Measurements from ENCODE around the gene CCDC88C. TPM values are rescaled to one million over a fixed set of nuclear protein-coding genes. Genes with fewer than 3 reads are reported as not detected.

Gene CCDC88C
- total RNA-seq, 2 experiments from 2014 or later = 269 to 287 TPM

GRCh38 chr14:91232052-91232451 lies 185.6 kb downstream of the CCDC88C start:
- Histone ChIP-seq H3K4me3 (ENCODE audit: low read length) (no peak overlapping the region), H3K9me3 (ENCODE audit: control insufficient read depth in 1 of 2, insufficient read depth in 1 of 2, low read length in 2 of 2) (no peaks in the 10 kb centered on the region), H3K4me1 (ENCODE audit: insufficient read depth, low read length) (peaks cover 93% of the 10 kb centered on the region), H3K27ac (ENCODE audit: low read depth in 1 of 2, low read length in 2 of 2) (peak overlapping the region; percentile 5 to 76), H3K36me3 (ENCODE audit: insufficient read depth, low read length) (peaks cover 28% of the 10 kb centered on the region), H3K27me3 (ENCODE audit: control insufficient read depth in 1 of 2, insufficient read depth in 2 of 2, low read length in 2 of 2) (no peaks in the 10 kb centered on the region)
- DNase-seq (no peak), ATAC-seq (ENCODE audit: poor library complexity) (no peak)
- TF ChIP-seq, protein P1, sequence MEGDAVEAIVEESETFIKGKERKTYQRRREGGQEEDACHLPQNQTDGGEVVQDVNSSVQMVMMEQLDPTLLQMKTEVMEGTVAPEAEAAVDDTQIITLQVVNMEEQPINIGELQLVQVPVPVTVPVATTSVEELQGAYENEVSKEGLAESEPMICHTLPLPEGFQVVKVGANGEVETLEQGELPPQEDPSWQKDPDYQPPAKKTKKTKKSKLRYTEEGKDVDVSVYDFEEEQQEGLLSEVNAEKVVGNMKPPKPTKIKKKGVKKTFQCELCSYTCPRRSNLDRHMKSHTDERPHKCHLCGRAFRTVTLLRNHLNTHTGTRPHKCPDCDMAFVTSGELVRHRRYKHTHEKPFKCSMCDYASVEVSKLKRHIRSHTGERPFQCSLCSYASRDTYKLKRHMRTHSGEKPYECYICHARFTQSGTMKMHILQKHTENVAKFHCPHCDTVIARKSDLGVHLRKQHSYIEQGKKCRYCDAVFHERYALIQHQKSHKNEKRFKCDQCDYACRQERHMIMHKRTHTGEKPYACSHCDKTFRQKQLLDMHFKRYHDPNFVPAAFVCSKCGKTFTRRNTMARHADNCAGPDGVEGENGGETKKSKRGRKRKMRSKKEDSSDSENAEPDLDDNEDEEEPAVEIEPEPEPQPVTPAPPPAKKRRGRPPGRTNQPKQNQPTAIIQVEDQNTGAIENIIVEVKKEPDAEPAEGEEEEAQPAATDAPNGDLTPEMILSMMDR (IDR thresholded peaks at IDR 0.05) = no peak
- H3K9me3 Mint-ChIP-seq = peaks cover 3% of the 10 kb centered on the region
- H3K4me3 Mint-ChIP-seq = peak overlapping the region; percentile 63
- peaks cover 76% of the 10 kb centered on the region for H3K4me1 Mint-ChIP-seq (ENCODE audit: low read depth)
- no peaks in the 10 kb centered on the region for H3K27me3 Mint-ChIP-seq
- POLR2A ChIA-PET = interaction anchor here (2.4 to 2.7 kb wide), 2 partner anchors 10 to 12 kb away, joined by 11 to 12 read pairs; partner anchors contain the start of gene GPR68
- intact Hi-C loops (cut with DNase I, micrococcal nuclease) = no loop called here
- H3K27ac Mint-ChIP-seq = peak overlapping the region; percentile 88
- CTCF ChIA-PET = no interaction called here
- peaks cover 14% of the 10 kb centered on the region for H3K36me3 Mint-ChIP-seq (ENCODE audit: low read depth)

DNA sequence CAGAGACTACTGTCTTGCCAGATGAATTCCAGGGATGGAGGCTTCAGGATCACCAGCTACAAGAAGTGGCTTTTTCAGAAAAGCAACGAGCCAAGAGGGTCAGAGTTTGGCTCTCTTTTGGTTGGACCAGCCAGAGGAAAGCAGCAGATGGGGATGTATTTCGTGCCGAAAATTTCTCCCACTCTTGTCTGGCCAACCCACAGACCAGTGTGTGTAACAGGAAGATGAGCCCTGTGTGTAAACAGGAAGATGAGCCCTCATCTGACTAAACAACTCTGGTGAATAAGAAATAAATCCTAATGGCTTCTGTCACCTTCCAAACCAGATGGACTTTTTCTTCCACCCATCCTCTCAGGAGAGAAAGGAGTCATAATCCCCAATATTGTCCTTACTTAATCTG lies 186.2 kb downstream of the CCDC88C start:
- ChIA-PET POLR2A (interaction anchor here (2.4 to 2.7 kb wide), 2 partner anchors 10 to 13 kb away, joined by 11 to 12 read pairs; partner anchors contain the start of gene GPR68), CTCF (no interaction called here)
- ATAC-seq (ENCODE audit: poor library complexity) (no peak), DNase-seq (peak in 4 of 14 experiments; percentile 34 to 74 (median 46))
- H3K9me3 Mint-ChIP-seq = peaks cover 3% of the 10 kb centered on the region
- H3K27ac Mint-ChIP-seq = peak overlapping the region; percentile 88
- Histone ChIP-seq H3K4me1 (ENCODE audit: insufficient read depth, low read length) (peaks cover 95% of the 10 kb centered on the region), H3K27me3 (ENCODE audit: control insufficient read depth in 1 of 2, insufficient read depth in 2 of 2, low read length in 2 of 2) (no peaks in the 10 kb centered on the region), H3K9me3 (ENCODE audit: control insufficient read depth in 1 of 2, insufficient read depth in 1 of 2, low read length in 2 of 2) (no peaks in the 10 kb centered on the region), H3K4me3 (ENCODE audit: low read length) (no peak overlapping the region), H3K27ac (ENCODE audit: low read depth in 1 of 2, low read length in 2 of 2) (peak overlapping the region; percentile 22 to 76), H3K36me3 (ENCODE audit: insufficient read depth, low read length) (peaks cover 28% of the 10 kb centered on the region)
- H3K4me1 Mint-ChIP-seq (ENCODE audit: low read depth) = peaks cover 82% of the 10 kb centered on the region
- intact Hi-C loops (cut with DNase I, micrococcal nuclease) = no loop called here
- H3K36me3 Mint-ChIP-seq (ENCODE audit: low read depth) = peaks cover 14% of the 10 kb centered on the region
- TF ChIP-seq, protein P1 (IDR thresholded peaks at IDR 0.05) = no peak
- H3K27me3 Mint-ChIP-seq = no peaks in the 10 kb centered on the region
- H3K4me3 Mint-ChIP-seq = peak overlapping the region; percentile 63

DNA sequence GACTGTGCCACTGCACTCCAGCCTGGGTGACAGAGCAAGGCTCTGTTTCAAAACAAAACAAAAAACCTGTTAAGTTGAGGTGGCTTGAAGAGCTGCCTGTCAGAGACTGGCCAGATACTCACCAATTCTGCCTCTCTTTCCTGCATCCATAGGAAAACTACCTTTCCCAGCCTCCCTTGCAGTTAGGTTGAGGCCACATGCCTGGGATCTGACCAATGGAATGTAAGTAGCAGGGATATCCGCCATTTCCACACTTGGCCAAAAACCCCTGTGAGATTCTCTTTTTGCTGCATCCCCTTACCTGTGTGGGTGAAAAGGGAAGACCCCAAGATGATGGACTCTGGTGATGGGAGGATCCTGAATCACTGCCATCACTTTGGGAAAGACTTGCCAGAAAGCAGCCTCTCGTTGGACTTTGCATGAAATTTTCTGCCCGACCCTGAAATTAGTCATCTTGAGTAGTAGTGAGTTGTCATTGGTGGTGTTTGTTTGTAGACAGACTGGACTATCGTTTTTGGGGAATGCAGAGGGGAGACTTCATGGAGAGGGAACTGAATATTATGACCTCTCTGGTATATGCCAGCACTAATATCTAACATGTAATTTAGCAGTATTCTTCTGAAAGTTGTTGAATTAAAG lies 187.1 kb downstream of the CCDC88C start:
- no peak for ATAC-seq (ENCODE audit: poor library complexity)
- peaks cover 95% of the 10 kb centered on the region for H3K4me1 ChIP-seq (ENCODE audit: insufficient read depth, low read length)
- H3K4me3 ChIP-seq (ENCODE audit: low read length) = no peak overlapping the region
- Mint-ChIP-seq H3K27ac (peak overlapping the region; percentile 88), H3K9me3 (peaks cover 3% of the 10 kb centered on the region), H3K4me3 (peak overlapping the region; percentile 74), H3K4me1 (ENCODE audit: low read depth) (peaks cover 82% of the 10 kb centered on the region), H3K27me3 (no peaks in the 10 kb centered on the region), H3K36me3 (ENCODE audit: low read depth) (peaks cover 8% of the 10 kb centered on the region)
- no peaks in the 10 kb centered on the region for H3K27me3 ChIP-seq (ENCODE audit: control insufficient read depth in 1 of 2, insufficient read depth in 2 of 2, low read length in 2 of 2)
- POLR2A ChIA-PET = interaction anchor here (0.6 to 5.5 kb wide), 6 partner anchors 8 to 185 kb away, joined by 3 to 187 read pairs (median 6); partner anchors contain the start of gene GPR68
- peaks cover 24% of the 10 kb centered on the region for H3K36me3 ChIP-seq (ENCODE audit: insufficient read depth, low read length)
- peak in 3 of 14 experiments; percentile 38 to 60 (median 49) for DNase-seq
- H3K9me3 ChIP-seq (ENCODE audit: control insufficient read depth in 1 of 2, insufficient read depth in 1 of 2, low read length in 2 of 2) = no peaks in the 10 kb centered on the region
- H3K27ac ChIP-seq (ENCODE audit: low read depth in 1 of 2, low read length in 2 of 2) = peak overlapping the region; percentile 72 to 76
- intact Hi-C loops (cut with DNase I, micrococcal nuclease) = no loop called here
- CTCF ChIA-PET = no interaction called here
- TF ChIP-seq, protein P1 (IDR thresholded peaks at IDR 0.05) = no peak
